Lung (tissue), 12 donors: ENCODE data around the gene CUBN. TPM values are rescaled to one million over a fixed set of nuclear protein-coding genes. Genes with fewer than 3 reads are reported as not detected.
A peak's percentile ranks its signal among the peaks of the same experiment; 100 is the strongest.

ENCODE experiments used
- ATAC-seq: fragments of 200-7000 bp; cut with Tn5 transposase; one replicate; pipeline ENCODE4 v1.9.1; 2020; ENCODE audit warnings: moderate number of reproducible peaks; ENCODE audit not compliant: insufficient read depth, low FRiP score
- DNase-seq, 3 donors: peaks; one replicate each; pipeline ENCODE4 v3.0.0-alpha.2; 2013 to 2017
- H3K27ac ChIP-seq, 2 donors: one replicate each; pipeline ENCODE4 v1.5.1; 2013; ENCODE audit warnings: mild to moderate bottlenecking in 2 of 2, moderate library complexity in 2 of 2, control low read depth in 1 of 2, inconsistent platforms in 1 of 2, low read depth in 1 of 2, low read length in 1 of 2
- H3K27me3 ChIP-seq, 3 donors: one replicate each; pipeline ENCODE4 v1.5.1; 2013; ENCODE audit warnings: low read length in 2 of 3; ENCODE audit not compliant: control insufficient read depth in 3 of 3, insufficient read depth in 3 of 3
- H3K36me3 ChIP-seq, 4 donors: one replicate each; pipeline ENCODE4 v1.5.1; 2013; ENCODE audit warnings: low read length in 4 of 4, mild to moderate bottlenecking in 1 of 4, moderate library complexity in 1 of 4; ENCODE audit not compliant: control insufficient read depth in 4 of 4, insufficient read depth in 4 of 4
- H3K4me1 ChIP-seq, 5 donors: one replicate each; pipeline ENCODE4 v1.5.1; 2013; ENCODE audit warnings: low read length in 5 of 5, mild to moderate bottlenecking in 2 of 5, moderate library complexity in 1 of 5; ENCODE audit not compliant: control insufficient read depth in 5 of 5, insufficient read depth in 5 of 5
- H3K4me3 ChIP-seq: one replicate; pipeline ENCODE4 v1.5.1; 2013; ENCODE audit warnings: mild to moderate bottlenecking, control low read depth, moderate library complexity
- H3K9ac ChIP-seq, 2 donors: one replicate each; pipeline ENCODE4 v1.5.1; 2013; ENCODE audit warnings: low read length in 2 of 2, control low read depth in 1 of 2; ENCODE audit not compliant: insufficient read depth in 1 of 2
- H3K9me3 ChIP-seq, 4 donors: one replicate each; pipeline ENCODE4 v1.5.1; 2013; ENCODE audit warnings: low read length in 3 of 4, mild to moderate bottlenecking in 1 of 4, moderate library complexity in 1 of 4; ENCODE audit not compliant: control insufficient read depth in 4 of 4, insufficient read depth in 3 of 4
- WGBS, 2 donors: extraction: QIAGEN DNeasy Blood & Tissue Kit; methylation state at CpG; one replicate each; pipeline ENCODE4 v1.1.7; 2013; 5-methylcytosine and 5-hydroxymethylcytosine counted together
- polyA plus RNA-seq, 2 donors: library from polyadenylated mRNA; stranded (reverse); fragments of 200-250 nt; gene quantifications; one replicate each; pipeline ENCODE4 v1.2.1, GENCODE V29; 2013
- total RNA-seq, 2 donors: library from RNA; depleted of rRNA in 1 of 2; stranded (reverse); fragments of >200 nt in 1 of 2; gene quantifications; one replicate each; pipeline ENCODE4 v1.2.1, GENCODE V29; 2014 to 2021
- TF ChIP-seq, protein P1 (sequence below): IDR thresholded peaks from 2 replicates; pipeline ENCODE4 v1.5.1; 2012; ENCODE audit warnings: mild to moderate bottlenecking; ENCODE audit errors: control extremely low read depth, extremely low read depth
- donor health status: control.
- donor health status: control.
- donor health status: Bipolar disorder and iron deficiency.
- donor health status: healthy.
- donor health status: DM: yes; HTN: yes; CAD: no.

Gene CUBN
- total and polyA plus RNA-seq, 4 donors, result 0.33 to 5.1 (median 1.0) TPM

DNA sequence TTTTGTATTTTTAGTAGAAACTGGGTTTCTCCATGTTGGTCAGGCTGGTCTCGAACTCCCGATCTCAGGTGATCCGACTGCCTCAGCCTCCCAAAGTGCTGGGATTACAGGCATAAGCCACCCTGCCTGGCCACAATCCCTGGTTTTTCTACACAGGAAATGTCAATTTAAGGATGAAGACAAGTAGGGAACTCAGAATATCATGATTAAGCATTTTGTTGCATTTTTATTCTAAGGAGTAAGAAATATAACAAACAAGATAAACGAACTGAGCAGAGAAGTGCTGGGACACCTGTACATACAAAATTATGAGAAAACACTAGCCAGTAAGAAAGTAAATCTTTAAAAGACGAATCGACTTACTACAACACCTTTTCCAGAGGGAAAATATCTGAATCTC lies 69.3 kb downstream of the CUBN start:
- no peaks in the 10 kb centered on the region for H3K27me3 ChIP-seq
- TF ChIP-seq, protein P1, sequence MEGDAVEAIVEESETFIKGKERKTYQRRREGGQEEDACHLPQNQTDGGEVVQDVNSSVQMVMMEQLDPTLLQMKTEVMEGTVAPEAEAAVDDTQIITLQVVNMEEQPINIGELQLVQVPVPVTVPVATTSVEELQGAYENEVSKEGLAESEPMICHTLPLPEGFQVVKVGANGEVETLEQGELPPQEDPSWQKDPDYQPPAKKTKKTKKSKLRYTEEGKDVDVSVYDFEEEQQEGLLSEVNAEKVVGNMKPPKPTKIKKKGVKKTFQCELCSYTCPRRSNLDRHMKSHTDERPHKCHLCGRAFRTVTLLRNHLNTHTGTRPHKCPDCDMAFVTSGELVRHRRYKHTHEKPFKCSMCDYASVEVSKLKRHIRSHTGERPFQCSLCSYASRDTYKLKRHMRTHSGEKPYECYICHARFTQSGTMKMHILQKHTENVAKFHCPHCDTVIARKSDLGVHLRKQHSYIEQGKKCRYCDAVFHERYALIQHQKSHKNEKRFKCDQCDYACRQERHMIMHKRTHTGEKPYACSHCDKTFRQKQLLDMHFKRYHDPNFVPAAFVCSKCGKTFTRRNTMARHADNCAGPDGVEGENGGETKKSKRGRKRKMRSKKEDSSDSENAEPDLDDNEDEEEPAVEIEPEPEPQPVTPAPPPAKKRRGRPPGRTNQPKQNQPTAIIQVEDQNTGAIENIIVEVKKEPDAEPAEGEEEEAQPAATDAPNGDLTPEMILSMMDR, result no peak
- H3K27ac ChIP-seq, result no peak overlapping the region
- DNase-seq (no peak), ATAC-seq (no peak)
- whole genome bisulfite sequencing, 2 donors, result 80 to 89% methylated on average over 6 of the region's 6 CpGs
- H3K4me1 ChIP-seq, result no peaks in the 10 kb centered on the region
- H3K9ac ChIP-seq, result no peak overlapping the region
- no peaks in the 10 kb centered on the region for H3K9me3 ChIP-seq
- H3K4me3 ChIP-seq, result no peak overlapping the region
- H3K36me3 ChIP-seq, result no peaks in the 10 kb centered on the region

DNA sequence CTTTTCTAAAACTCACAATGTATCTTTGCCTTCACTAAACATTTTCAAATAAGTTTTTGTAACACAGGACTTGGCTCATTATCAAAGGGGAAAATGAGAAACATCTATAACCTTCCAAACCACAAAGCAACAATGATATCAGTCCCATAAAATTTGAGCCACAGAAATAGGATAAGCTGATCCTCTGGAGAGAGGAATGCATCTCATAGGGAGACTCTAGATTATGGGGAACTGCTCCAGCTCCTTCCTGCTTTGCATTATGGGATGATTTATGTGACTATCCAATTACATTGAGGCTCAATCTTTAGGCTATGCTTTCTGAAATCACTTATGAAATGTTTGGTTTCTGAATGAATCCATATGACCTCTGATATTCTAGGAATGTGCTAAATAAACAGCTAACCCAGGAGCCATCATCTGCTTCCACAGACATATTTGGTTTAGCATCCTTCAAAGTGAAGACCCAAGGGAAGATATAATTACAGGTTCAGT lies 70.4 kb downstream of the CUBN start:
- Histone ChIP-seq H3K4me3 (no peak overlapping the region), H3K9ac (no peak overlapping the region), H3K27ac (no peak overlapping the region), H3K9me3 (no peaks in the 10 kb centered on the region), H3K36me3 (no peaks in the 10 kb centered on the region), H3K27me3 (no peaks in the 10 kb centered on the region), H3K4me1 (no peaks in the 10 kb centered on the region)
- peak in 2 of 3 donors; percentile 52 to 61 for DNase-seq
- TF ChIP-seq, protein P1, result no peak
- no peak for ATAC-seq

DNA sequence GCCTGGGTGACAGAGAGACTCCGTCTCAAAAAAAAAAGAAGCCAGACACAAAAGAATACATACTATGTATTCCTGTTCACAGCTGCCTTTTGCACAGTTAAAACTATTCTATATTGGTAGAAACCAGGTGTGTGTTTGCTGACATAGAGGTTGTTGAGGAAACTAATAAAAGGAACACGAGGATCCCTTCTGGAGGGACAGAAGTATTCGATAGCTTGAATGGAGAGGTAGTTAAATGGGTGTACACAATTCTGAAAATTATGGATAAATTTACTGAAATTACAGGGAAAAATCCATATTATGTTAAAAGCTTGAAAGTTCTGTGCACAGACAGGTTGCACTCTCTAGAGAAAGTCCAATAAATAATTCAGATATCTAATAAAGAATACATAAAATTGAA lies 71.5 kb downstream of the CUBN start:
- Histone ChIP-seq H3K4me1 (no peaks in the 10 kb centered on the region), H3K27ac (no peak overlapping the region)
- TF ChIP-seq, protein P1, result no peak

DNA sequence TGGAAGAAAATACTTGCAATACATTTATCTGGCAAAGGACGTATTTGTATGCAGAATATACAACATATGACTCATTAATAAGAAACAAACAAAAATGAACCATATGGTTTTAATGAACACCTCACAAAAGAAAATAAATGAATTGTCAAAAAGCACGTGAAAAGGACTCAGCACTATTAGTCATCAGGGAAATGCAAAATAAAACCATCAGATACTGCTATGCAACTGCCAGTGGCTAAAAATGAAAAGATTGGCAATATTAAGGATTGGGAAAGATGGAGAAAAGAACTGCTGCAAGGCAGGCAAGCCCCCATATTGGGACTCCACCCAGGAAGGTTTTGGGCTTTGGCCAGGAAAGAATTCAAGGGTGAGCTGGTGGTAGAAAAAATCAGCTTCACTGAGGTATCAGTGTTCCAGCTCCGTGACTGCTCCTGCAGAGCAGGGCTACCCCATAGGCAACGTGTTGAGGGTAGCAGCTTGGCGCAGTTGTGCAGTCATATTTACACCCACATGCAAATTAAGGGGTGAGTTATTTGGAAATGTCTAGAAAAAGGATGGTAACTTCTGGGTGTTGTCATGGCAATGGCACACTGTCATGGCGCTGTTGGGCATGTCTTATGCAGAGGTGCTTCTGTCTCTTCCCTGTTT lies 72.7 kb downstream of the CUBN start:
- Histone ChIP-seq H3K27me3 (no peaks in the 10 kb centered on the region), H3K36me3 (no peaks in the 10 kb centered on the region), H3K9me3 (peaks cover 0 to 3% (median 0%) of the 10 kb centered on the region in 4 donors), H3K4me3 (no peak overlapping the region), H3K4me1 (no peaks in the 10 kb centered on the region), H3K27ac (no peak overlapping the region), H3K9ac (no peak overlapping the region)
- TF ChIP-seq, protein P1, result no peak
- DNase-seq, result no peak
- WGBS, 2 donors, result 80 to 86% methylated on average over 6 of the region's 6 CpGs
- ATAC-seq, result no peak

More for the DNA sequence above, 71.5 kb downstream of the CUBN start:
- WGBS, 2 donors, result 97% methylated on average over 3 of the region's 3 CpGs
- Histone ChIP-seq H3K9me3 (peaks cover 0 to 3% (median 0%) of the 10 kb centered on the region in 4 donors), H3K4me3 (no peak overlapping the region), H3K36me3 (no peaks in the 10 kb centered on the region), H3K27me3 (no peaks in the 10 kb centered on the region), H3K9ac (no peak overlapping the region)
- DNase-seq (no peak), ATAC-seq (no peak)
